ENCODE measurements around the gene ARMCX2. TPM values are rescaled to one million over a fixed set of nuclear protein-coding genes. Genes with fewer than 3 reads are reported as not detected.
"Not testable (repeated sequence)": the region's sequence is repeated elsewhere in the genome, so short reads cannot be mapped to it uniquely, and the experiment has no call there.

Gene ARMCX2
- 87.7 TPM for polyA plus RNA-seq (ENCODE audit: insufficient read length)
- long read RNA-seq, donor 1, partial matches to known transcripts: 0 of 6 reads
- long read RNA-seq, donor 1, other reads (novel, unspliced or antisense): 0 of 6 reads
- long read RNA-seq, donor 2, transcript ARMCX2-203 (6 exons, 2,674 nt): major isoform, 7 of 12 reads
- long read RNA-seq, donor 2, partial matches to known transcripts: 0 of 12 reads
- long read RNA-seq, donor 2, other reads (novel, unspliced or antisense): 0 of 12 reads
- long read RNA-seq, donor 3, partial matches to known transcripts: 0 of 4 reads
- long read RNA-seq, donor 3, other reads (novel, unspliced or antisense): 0 of 4 reads
- long read RNA-seq, donor 4: 0 reads
- long read RNA-seq, donor 5, partial matches to known transcripts: 0 of 11 reads
- long read RNA-seq, donor 5, other reads (novel, unspliced or antisense): 7 of 11 reads
- long read RNA-seq, donor 6, transcript ARMCX2-203 (6 exons, 2,674 nt): major isoform, 6 of 11 reads
- long read RNA-seq, donor 6, partial matches to known transcripts: 0 of 11 reads
- long read RNA-seq, donor 6, other reads (novel, unspliced or antisense): 0 of 11 reads
- long read RNA-seq, donor 7, transcript ARMCX2-203 (6 exons, 2,674 nt): major isoform, 7 of 11 reads
- long read RNA-seq, donor 7, partial matches to known transcripts: 0 of 11 reads
- long read RNA-seq, donor 7, other reads (novel, unspliced or antisense): 0 of 11 reads
- long read RNA-seq, donor 8, partial matches to known transcripts: 0 of 4 reads
- long read RNA-seq, donor 8, other reads (novel, unspliced or antisense): 0 of 4 reads

DNA sequence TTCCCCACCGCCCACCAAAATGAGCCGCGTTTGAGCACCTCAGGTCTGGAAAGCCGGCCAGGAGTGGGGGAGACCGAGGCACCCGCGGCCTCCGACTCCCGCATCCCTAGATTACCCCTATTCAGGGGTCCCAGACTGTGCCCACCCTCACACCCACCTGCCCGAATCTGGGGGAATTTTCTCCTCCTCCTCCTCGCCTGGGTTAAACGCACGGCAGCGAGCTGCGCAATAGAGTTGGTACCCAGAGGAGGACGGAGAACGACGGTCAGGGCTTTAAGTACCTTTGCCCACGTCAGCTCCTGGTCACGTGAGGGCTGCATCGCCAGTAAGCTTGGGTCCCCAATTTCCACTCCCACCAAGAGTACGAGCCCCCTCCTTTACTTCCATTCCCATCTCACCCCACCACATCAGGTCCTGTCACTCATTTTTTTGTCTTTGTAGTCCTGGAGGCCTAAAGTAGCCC lies at the start of gene ARMCX2:
TSS of gene ARMCX2 (minus strand) at position 250 of the 463 bp plus-strand sequence. CDS start 2,262 bp downstream, outside the sequence.
- DNase-seq: peak; percentile 57

GRCh38 chrX:101709384-101709783 lies 49.7 kb upstream of the ARMCX2 start:
- no peak for DNase-seq

- no peak for DNase-seq
These were observed 48.5 kb upstream of the ARMCX2 start for GRCh38 chrX:101708163-101708562.

DNA sequence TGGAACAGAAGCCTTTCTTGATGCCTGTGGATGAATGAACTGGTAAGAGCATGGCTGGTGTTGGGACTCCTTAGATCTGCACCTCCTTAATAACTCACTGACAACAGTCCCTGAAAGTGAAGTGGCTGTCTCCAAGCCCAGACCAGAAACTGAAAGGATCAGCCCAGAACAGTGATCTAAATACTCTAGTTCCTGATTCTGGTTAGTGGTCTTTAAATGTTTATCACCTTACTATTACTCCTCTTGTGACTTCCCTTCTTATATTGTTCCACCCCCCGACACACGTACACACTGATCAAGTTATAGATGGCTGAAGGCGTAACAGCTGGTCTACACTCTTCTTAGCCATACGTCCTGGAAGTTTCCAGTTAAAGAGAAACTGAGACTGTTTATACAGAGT lies 33.8 kb upstream of the ARMCX2 start:
- no peak for DNase-seq

DNA sequence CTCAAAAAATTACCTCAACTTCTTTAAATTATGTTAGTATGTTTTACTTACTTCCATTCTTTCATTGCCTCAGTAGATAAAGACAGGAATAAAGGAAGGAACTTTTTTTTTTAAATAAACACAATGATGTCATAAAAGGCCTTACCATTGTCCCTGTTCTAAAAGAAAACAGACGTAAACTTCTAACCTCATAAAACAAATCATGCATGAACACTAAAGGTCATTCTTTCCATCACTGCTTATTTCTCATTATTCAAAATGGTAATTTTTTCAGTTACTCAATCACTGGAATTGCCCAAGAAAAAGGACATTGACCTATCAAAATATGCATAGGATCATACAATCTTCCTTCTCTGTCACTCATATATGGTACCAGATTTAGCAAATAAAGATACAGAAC lies 32.2 kb upstream of the ARMCX2 start:
- no peak for DNase-seq

DNA sequence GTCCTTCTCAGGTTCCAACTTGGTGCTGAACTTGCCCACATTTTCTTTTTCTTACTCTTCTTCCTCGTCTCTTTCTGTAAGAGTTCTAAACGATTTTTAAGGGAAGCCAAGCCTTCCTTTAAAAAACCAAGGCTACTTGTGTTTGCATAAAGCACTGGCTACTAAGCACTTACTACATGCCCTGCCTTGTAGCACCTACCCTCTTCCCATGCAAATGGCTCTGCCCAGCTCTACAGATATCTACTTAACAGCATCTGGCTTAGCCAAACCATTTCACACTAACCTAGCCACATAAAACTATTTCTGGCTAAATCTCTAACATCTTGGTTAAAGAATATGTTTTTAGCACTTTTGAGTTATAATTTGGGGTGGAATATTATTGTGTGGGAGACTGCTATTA lies 26.9 kb upstream of the ARMCX2 start:
- no peak for DNase-seq

DNA sequence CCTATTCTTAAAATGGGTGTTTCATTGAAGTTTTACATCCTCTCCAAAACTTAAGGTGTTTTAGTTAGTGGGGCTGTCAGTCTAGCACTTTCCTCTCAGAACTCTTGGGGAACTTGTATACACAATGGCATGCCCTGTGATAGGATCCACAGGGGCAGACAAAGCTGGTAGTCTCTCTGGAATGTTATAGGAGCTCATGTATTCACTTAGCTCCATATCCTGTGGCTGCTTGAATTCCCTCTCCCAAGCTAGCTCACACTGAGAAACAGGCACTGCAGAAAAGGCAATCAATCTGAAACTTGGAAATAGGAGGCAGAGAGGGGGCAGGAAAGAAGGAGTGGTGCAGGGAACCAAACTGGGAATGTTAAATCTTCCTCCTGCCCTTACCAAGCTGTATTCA lies 26.3 kb upstream of the ARMCX2 start:
- no peak for DNase-seq

DNA sequence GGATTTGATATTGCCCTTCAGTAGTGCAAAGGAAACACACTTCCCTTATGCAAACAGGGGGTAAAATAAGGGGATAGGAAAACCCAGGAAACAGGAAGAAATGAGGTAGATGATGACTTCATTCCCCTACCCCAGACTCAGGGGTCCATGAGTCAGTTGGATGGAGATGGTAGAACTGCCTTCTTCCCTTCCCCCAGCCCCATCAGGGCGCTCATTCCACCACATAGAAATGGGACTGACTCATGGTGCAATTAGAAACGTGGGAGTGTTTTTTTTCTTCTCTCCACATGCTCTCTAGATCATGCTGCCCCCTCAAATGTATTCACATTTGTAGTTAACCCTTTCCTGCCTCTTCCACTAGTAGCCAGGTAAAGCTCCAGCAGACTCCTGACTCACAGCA lies 23.1 kb upstream of the ARMCX2 start:
- no peak for DNase-seq

- DNase-seq: no peak
These were observed 17.4 kb upstream of the ARMCX2 start for GRCh38 chrX:101677028-101677427.

- no peak for DNase-seq
These were observed 16.9 kb upstream of the ARMCX2 start for GRCh38 chrX:101676571-101676970.

DNA sequence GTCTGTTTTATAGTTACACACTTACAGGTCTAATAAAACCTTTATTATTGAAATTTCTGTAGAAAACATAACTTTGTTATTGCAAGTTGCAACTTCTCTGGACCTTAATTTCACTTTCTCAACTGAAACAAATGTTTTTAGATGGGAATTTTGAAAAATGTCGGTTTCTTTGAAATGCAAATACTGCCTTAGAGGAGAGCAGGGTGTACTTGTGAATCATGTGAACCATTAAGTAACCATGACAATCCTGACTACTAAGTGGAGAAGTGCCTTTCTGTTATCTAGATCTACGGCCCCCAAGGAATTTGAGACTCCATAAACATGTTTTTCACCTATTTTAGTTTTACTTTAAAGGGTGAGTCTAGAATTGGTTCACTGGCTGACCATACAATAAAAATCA lies 8.5 kb upstream of the ARMCX2 start:
- no peak for DNase-seq

DNA sequence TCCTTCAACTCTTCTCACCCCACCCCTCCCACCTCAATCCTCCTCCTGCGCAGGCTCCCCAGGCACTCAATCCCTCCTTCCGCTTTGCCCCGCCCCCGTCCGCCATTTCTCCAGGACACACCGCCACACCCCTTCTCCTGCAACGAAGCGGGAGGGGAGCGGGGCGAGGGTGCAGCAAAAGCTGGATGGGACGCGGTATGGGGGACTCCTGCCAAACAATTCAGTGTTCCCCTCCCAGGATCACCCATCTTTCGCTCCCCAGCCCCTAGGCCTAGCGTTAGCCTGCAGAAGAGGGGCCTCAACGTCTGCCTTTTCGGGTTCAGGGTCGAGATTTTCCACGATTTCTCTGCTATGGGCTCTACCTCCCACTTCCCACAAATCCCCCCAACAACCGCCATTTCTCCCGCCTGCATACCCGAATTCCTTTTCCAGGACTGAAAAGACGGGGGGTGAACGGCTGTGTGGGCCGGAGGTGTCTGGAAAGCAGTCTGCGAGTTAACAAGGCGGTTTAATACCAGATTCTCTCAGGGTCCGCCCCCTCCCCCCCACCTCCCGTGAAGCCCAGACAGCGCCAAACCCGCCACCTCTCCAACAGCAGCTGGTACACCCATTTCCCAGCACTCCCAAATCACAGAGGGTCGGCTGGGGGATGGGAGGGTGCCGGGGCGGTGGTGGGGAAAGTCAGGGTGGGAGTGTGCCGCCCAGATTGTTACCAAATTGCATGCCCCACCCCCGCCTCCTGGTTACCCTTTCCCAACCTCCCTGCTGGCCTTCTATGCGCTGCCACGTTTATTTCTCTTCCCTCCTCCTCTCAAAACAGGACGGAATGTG lies 774 bp downstream of the ARMCX2 start:
- DNase-seq: peak; percentile 72

- DNase-seq: no peak
These were observed 2.2 kb downstream of the ARMCX2 start for GRCh38 chrX:101657495-101657894.

- no peak for DNase-seq
These were observed 2.8 kb downstream of the ARMCX2 start for GRCh38 chrX:101656817-101657216.

GRCh38 chrX:101655534-101655933 lies 4.1 kb downstream of the ARMCX2 start:
- no peak for DNase-seq

GRCh38 chrX:101647716-101648115 lies 11.9 kb downstream of the ARMCX2 start:
- DNase-seq: not testable (repeated sequence)

DNA sequence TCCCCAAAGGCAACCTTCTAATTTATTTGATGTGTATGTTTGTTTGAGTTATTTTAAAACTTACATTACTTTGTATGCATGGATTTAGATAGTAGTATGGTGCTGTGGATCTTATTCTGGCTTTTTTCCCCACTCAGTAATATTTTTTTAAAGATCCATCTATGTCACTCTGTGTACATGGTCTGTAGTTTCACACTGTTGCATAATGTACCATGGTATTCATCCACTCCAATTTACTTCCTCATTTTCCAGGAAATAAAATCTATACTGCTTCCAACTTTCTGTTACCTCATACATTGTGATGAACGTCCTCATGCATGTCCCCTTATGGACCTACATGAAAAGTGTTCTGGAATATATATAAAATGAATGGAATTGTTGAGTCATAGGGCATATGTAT lies 17.6 kb downstream of the ARMCX2 start:
- no peak for DNase-seq

DNA sequence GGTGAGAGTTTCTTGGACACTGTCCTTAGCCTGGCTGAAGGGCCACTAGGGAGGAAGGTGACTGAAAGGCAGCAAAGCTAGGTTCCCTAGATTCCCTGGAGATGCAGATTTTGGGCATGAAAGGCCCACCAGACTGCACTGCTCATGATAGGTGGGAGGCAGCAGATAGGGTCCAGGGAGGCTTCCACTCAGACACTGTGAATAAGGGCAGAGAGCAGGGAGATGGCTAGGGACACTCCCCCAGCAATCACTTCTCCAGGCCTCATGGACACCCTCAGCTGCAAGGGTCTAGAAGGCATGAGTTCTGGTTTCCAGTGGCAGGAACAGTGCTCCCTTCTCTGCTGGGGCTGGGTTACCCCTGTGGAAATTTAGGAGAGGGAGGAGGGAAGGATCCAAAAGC lies 20.1 kb downstream of the ARMCX2 start:
- DNase-seq: no peak

- peak; percentile 60 for DNase-seq
These were observed 40.3 kb downstream of the ARMCX2 start for GRCh38 chrX:101619364-101619763.

DNA sequence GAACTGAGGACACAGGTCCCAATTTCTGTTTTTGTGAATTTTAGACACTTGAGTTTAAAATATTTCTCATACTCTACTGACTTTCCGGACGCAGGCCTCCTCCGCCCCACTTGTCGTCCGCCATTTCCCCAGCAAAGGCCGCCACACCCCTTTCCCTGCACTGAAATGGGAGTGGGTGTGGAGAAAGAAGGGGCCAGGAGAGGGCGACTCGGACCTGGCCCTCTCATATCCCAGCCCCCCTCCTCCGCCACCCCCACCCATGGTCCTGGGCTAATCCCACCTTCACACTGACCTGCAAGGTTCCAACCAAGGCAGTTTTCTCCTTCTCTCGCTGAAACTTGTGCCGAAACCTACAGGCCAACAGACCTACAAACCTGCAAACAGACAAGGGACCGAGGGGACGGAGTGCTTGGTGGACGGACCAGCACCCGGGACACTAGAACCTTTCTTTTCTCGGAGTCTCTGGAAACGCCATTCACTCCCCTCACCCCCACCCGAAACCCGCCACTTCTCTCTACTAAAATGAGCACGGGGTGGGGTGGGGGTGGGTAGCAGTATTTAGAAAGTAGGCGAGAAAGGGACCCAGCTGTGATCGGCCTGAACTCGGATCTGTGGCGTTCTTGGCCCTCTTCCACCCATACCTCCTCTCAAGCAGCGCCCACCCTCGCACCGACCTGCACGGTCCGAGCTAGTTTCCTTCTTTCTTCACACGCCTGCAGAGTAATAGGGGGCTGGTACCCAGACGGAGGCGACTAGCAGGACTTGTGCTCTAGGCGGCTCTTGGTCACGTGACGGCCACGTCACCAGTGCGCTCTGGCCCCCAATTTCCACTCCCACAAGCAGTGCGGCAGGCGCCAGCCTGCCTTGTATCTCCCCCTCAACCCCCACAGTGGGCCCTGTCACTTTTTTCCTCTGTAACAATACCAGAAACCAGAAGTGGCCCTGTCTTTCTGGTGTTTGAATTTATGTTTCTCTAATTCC lies 42.1 kb downstream of the ARMCX2 start, which contains the start of gene ARMCX6:
TSS of gene ARMCX6 (minus strand) at position 790 of the 981 bp plus-strand sequence. CDS start 1,380 bp downstream, outside the sequence.
- DNase-seq: peak; percentile 77

DNA sequence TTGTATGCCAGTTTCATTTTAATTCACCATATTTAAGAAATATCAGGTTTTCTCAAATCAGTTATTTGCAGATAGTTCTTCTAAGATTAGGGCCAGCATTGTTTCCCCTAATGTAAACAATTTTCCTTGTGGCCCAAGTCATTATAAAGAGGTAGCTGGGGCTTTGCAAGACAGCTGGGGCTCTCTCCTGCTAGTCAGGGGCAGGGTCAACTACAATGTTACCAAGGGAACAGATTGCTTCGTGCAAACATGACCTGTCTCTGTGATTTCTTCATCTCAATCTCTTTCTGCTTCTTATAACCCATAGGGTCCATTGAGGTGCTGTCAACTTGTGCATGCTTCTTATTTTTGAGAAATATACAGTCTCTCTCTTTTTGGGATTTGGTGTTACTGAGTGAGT lies 53.9 kb downstream of the ARMCX2 start:
- DNase-seq: no peak
